GM21576 (cell line): ENCODE results near the gene TRMT2A.

Source experiments
- ATAC-seq: cut with Tn5 transposase; IDR thresholded peaks from one replicate; pipeline ENCODE4 v1.9.1; 2021; ENCODE audit warnings: mild to moderate bottlenecking, moderate library complexity; ENCODE audit not compliant: unreplicated experiment

Gene TRMT2A

GRCh38 chr22:20123366-20124082 lies 6.5 kb upstream of the TRMT2A start:
- no peak for ATAC-seq

DNA sequence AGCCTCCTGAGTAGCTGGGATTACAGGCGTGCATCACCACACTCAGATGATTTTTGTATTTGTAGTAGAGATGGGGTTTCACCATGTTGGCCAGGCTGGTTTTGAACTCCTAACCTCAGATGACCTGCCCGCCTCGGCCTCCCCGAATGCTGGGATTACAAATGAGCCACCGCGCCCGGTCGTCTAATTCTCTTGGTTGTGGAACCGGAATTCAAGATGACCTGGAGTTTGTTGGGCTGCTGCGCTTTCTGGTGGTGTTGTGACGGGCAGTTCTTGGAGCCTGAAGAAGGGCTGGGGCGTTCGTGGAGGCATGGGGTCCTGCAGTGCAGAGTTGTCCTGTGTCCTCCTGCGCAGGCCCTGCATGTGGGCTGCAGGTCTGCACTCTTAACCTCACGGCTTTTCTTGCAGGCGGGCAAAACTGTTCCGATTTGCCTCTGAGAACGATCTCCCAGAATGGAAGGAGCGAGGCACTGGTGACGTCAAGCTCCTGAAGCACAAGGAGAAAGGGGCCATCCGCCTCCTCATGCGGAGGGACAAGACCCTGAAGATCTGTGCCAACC lies 4.9 kb upstream of the TRMT2A start:
- ATAC-seq = no peak

DNA sequence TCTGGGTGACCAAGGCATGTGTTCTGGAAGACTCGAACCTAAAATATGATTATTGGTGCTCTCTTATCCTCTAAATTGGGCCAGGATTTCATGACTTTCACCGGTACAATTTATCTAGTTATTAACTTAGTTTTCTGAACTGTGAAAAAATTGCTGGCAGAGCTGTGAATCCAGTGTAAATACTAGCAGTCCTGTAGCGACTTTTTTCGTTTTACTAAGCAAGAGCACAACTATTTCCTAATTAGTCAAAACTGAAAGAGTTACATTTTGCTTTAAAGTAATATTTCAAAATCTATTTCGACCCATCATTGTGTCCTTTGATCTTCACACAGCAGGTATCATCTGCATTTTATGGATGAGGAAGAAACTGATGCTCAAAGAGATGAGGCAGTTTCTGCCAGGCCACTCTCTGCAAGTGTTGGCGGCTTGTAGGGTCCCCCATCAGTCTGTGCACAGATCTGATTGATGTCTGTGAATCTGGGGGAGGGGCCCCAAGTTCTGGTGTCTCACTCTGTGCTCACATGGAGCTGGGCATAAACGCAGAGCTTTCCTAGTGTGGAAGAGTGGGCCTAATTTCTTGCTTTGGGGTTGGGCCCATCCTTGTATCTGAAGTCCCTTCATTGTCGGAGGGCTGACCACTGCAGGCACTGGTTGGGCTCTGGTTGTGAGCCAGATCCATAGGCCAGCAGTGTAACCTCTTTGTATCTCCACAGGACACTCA lies 1.4 kb upstream of the TRMT2A start:
- no peak for ATAC-seq

- peak; percentile 17 for ATAC-seq
These were observed 740 bp upstream of the TRMT2A start for GRCh38 chr22:20117633-20118299.

DNA sequence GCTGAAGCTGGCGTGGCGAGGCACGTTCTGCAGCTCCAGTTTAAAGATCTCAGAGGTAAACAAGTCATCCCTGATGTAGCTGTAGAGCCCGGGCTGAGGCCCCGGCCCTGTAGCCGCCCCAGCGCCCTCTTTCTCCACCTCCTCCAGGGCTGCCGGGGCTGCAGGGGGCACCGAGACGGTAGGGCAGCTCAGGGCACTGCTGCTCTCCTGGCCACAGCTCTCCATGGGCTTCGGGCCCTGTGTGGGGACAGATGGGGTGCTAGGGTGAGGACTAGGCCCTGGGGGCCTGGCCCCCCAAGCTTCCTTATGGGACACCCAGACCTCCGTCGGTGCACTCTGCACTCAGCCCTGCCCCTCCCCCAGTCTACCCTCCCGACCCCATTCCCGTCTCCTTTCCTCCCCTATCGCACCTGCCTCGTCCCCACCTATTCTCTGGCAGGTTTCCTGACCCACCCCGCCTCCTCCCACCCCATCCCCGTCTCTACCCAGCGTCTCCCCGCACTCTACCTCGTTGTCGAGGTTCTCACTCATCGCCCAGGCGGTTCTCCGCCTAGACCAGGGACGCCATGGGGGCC lies 563 bp downstream of the TRMT2A start:
- no peak for ATAC-seq

DNA sequence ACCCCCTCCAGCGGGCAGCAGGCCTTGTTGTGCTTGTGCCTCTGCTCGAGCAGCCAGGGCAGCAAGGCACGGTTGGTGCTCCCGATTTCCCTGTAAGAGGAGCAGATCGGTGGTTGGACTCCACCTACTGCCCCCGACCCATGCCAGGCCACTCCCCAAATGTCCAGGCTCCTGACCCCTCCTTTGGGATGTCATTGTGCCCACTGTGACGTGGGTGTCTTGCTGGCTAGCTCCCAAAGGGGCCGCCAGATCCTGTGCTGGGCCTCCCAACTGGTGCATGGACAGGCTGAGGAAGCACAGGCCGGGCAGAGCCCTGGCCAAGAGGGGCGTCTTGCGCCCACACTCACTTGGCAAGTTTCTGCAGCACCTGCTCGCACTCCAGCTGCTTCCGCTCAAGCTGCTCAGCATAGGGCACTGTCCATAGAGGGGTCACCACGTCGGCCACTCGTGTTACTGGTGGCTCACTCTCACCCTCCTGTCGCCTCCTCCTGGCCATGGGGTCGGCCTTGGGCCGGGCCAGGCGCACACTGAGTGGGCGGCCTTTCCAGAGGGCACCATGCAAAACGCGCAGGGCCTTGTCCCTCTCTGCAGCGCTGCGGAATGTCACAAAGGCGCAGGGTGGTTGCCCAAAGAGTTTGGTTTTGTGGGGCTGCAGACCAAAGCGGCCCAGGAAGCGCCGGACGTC lies 1.2 kb downstream of the TRMT2A start, which contains the start of gene RANBP1:
TSS of gene RANBP1 (plus strand) at position 414 of the 685 bp plus-strand sequence. CDS start at position 495, 81 bp downstream.
- ATAC-seq = no peak

DNA sequence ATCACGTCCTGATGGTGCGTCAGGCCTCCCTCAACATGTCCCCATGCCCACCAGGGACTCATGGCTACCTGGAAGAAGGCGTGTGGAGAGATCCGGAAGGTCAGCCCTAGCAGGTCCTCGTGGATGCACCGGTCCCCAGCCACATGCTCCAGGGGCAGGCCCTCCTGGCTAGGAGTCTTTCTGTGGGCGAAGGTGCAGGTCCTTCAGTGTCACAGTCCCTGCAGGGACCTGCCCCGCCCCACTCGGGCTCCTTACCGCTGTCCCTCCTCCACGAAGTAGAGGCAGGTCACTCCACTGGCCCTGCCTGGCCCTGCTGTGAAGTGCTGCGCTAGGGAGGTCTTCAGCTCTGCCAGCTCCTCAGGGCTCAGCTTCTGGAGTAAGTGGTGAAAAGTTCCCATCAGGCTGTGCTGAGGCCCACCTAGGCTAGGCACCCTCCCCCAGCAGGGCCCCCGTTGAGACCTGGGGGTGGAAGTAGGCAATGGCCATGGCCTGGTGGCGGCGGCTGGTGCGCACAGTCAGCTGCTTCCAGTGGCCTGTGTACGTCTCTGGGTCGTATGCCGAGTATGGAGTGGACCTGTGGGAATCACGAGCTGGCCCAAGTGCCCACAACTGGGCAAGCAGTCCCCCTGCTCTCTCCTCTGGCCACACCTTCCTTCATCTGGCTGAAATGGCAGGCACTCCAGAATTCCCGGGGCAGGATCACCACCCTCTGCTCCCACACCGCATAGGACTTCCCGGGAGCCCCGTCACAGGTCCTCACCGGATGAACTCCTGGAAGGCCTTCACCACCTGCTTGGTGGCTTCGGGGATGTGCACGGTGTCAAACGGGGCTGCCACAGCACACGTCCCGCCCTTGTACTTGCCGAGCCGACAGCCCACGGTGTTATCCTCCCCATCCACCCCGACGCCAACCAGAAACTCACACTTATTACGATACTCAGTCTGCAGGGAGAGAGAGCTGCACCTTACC lies 2.2 kb downstream of the TRMT2A start:
- ATAC-seq = no peak

DNA sequence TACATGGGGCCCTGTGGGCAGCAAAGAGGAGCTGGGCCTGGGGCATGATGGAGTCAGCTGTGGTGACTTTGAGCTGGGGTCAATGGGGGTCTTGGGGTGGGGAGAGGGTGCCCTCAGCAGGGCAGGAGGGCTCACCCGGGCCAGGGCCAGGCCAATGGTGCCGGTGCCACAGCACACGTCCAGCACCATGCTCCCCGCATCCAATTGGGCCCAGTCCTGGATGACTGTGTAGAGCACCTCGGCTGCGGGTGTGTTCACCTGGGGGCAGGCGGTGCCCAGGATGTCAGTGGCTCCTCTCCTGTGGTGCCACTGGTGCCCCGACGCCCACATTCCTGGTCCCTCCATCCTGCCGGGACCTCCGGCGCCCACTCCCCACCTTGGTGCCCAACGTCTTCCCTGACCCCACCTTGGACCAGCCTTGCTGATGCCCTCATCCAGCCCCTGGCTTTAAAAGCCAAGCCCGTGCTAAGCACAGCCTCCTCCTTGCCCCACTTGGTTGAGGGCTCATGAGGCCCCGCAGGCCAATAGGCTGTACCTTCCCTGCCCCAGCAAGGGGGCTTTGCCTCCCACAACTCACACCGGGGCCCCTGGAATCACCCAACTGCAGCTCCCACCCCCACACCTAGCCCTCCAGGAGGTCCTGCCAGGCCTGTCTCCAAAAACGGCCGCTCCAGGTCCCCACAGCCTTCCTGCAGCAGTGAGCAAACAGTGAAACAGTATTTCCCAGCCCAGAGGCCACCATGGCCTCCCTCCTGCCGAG lies 3.3 kb downstream of the TRMT2A start:
- no peak for ATAC-seq

DNA sequence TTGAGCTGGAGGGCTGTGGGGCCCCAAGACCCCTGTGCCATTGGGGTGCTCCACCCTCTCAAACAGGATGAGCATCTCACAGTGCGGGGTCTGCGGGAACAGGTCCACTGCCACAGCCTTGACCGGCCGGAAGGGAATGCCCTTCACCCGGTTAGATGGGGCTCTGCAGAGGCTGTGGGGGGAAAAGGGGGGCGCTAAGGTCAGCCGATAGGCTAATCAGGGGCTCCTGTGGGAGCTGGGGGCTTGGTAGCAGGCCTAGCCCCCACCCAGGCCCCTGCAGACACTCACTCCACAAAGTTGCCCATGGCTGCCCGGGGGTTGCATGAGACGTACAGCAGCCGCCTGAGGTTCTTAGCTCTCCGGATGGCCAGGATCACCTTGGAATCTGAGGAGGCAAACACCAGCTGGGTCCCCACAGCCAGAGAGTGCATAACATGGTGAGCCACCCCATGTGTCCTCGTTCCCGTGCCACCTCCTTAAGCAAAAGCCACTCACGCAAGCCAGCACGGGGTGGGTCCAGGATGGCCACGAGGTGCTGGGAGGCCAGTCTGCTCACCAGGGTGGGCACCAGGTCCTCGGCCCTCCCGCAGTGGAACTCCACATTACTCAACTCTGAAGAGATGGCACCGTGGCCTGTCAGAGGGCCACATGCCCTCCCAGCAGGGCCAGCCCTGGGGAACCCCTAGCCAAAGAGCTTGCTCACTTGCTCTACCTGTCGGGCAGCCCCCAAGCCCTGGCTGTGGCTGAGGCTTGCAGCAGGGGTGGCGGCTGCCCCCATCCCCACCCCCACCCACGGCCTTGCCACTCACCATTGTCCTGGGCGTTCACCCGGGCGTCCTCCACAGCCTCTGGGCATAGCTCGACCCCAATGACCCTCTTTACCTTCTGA lies 4.2 kb downstream of the TRMT2A start:
- ATAC-seq = no peak

- no peak for ATAC-seq
These were observed 5.1 kb downstream of the TRMT2A start for GRCh38 chr22:20111689-20112622.

- ATAC-seq = no peak
These were observed 5.9 kb downstream of the TRMT2A start for GRCh38 chr22:20111045-20111688.

- no peak for ATAC-seq
These were observed 6.6 kb downstream of the TRMT2A start for GRCh38 chr22:20110359-20110985.

DNA sequence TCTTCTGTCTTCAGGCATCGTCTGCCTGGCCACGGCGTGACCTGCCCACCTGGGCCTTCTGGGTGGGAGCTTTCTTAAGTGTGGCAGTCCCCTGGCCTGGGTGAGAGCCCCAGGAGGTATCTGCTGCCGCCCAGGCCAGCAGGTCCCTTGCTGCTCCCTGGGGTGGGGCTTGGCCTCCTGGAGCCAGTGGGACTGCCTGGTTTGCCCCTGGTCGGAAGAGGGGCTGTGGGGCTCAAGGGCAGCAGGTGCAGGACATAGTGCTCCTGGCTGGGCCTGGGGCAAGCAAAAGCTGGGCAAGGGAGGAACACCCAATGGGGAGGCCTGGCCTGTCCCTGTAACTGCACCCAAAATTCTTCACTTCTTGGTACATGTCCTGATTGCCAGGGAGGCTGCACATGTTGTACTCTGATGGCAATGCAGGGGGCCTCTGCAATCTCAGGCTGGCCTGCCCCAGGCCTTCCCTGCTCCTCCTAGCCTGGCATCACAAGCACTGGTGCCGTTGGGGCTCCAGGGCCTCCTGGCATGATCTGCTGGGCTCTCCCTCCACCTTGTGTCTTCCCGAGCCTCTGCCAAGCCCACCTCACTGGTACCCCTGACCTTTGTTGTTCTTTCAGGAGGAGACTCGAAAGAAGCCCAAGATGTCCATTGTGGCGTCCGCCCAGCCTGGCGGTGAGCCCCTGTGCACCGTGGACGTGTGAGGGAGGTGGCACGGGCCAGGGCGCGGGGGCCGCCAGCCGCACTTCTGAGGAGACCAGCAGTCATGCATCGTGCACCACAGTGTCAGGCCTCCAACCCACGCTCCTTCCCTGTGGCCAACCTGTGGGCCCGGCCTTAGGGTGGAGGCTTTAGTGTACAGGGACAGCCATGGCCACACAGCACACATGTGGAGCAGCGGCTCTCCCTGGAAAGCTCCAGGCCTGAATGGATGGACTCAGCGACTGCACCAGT lies 7.3 kb downstream of the TRMT2A start:
- ATAC-seq = no peak

GRCh38 chr22:20108757-20109230 lies 8.2 kb downstream of the TRMT2A start:
- no peak for ATAC-seq
